COR-L47 (cell line): Measurements from ENCODE around the gene ZFP36.

Experiments
- DNase-seq: peaks from one replicate; lab custom pipeline; 2025; lab: John Stamatoyannopoulos, UW

ZFP36 gene

GRCh38 chr19:39405958-39406655 is 540 bp upstream of the ZFP36 start:
- no peak for DNase-seq

DNA sequence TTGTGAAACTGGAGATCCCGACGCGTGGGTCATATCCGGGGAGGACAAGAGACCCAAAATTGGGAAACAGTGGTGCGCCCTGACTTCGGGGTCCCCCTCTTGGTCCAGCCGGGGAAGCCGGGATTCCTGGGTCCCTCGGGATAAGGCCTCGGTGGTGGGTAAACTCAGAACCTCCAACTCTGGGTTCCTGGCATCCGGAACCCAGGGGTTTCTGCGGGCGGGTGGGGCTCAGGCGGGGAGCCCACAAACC is 688 bp downstream of the ZFP36 start:
- no peak for DNase-seq

DNA sequence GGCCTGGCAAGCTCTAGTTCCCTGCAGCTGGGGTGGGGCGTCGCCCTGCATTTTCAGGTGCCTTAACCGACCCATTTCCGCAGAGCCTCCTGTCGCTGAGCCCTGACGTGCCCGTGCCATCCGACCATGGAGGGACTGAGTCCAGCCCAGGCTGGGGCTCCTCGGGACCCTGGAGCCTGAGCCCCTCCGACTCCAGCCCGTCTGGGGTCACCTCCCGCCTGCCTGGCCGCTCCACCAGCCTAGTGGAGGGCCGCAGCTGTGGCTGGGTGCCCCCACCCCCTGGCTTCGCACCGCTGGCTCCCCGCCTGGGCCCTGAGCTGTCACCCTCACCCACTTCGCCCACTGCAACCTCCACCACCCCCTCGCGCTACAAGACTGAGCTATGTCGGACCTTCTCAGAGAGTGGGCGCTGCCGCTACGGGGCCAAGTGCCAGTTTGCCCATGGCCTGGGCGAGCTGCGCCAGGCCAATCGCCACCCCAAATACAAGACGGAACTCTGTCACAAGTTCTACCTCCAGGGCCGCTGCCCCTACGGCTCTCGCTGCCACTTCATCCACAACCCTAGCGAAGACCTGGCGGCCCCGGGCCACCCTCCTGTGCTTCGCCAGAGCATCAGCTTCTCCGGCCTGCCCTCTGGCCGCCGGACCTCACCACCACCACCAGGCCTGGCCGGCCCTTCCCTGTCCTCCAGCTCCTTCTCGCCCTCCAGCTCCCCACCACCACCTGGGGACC is 1.2 kb downstream of the ZFP36 start:
- DNase-seq = no peak

DNA sequence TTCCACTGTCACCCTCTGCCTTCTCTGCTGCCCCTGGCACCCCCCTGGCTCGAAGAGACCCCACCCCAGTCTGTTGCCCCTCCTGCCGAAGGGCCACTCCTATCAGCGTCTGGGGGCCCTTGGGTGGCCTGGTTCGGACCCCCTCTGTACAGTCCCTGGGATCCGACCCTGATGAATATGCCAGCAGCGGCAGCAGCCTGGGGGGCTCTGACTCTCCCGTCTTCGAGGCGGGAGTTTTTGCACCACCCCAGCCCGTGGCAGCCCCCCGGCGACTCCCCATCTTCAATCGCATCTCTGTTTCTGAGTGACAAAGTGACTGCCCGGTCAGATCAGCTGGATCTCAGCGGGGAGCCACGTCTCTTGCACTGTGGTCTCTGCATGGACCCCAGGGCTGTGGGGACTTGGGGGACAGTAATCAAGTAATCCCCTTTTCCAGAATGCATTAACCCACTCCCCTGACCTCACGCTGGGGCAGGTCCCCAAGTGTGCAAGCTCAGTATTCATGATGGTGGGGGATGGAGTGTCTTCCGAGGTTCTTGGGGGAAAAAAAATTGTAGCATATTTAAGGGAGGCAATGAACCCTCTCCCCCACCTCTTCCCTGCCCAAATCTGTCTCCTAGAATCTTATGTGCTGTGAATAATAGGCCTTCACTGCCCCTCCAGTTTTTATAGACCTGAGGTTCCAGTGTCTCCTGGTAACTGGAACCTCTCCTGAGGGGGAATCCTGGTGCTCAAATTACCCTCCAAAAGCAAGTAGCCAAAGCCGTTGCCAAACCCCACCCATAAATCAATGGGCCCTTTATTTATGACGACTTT is 2.0 kb downstream of the ZFP36 start:
- DNase-seq = no peak

DNA sequence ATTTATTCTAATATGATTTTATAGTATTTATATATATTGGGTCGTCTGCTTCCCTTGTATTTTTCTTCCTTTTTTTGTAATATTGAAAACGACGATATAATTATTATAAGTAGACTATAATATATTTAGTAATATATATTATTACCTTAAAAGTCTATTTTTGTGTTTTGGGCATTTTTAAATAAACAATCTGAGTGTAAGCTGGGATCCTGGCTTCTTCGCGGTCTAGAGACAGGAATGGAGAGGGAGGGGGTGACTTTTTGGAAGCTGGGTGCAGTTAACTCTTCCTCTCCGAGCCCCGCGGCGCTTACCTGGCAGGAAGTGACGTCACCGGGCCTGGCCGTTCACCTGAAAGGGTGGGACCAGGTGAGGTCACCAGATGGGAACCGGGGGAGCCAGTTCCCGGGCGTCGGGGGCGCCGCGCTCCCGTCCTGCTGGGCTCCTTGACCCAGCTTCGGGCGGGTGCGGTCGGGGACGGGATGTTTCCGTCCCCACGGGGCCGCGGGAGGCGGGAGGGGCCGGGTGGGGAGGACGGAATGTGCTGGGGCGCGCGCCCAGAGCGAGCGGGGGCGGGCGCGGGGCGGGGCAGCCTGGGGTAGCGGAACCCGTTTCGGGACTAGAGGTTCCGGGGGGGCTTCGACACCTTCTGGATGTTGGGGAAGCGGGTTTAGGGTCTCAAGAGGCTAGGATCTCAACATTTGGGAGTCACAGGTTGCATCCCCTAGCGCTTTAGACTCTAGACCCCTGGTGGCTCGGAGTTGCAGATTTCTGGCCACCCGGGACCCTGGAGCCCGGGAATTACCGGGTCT is 2.8 kb downstream of the ZFP36 start:
- peak; percentile 93 for DNase-seq

DNA sequence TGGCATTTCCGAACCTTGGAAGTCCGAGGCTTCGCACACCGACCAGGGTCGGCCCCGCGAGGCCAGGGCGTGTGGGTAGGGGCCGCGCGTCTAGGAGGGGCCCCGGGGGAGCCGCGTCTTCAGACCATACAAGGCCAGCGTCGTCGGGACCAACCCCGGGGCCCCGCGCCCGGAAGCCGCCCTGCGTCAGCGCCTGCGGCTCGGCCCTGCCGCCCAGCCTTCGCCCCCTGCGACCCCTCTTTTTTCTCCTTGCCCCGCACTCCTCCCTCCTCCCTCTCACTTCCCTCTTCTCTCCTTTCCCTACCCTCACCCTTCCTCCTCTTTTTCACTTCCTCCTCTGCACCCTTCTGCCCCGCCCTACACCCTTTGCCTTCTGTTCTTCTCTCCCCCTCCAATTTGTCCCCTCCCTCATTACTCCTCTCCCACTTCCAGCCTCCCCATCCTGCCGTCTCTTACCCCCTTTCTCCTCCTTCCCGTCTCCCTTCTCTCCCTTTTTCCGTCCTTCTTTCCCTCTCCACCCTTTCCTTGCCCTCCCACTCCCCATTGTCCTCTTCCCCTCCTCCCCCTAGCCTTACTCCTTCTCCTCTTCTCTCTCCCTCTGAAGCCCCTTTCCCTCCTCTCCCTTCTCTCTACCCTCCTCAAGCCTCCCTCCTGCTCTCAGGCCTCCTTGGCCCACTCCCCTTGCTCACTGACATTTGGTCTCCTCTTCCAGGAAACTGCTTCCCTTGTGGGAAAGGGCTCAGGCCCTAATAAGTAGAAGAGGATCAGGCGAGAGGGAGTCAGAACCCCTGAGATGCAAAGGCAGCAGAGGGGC is 3.6 kb downstream of the ZFP36 start:
- DNase-seq = peak; percentile 15

DNA sequence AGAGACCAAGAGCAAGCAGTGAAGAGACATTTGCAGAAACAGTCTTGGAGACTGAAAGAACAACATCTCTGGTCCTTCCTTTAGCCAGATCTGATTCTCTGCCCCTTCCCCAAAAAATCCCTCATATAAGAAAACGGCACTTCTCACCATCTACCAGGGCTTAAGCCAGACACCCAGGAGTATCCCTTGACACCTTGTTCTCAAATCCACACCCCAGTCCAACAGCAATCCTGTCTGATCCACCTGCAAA is 4.1 kb downstream of the ZFP36 start:
- no peak for DNase-seq

DNA sequence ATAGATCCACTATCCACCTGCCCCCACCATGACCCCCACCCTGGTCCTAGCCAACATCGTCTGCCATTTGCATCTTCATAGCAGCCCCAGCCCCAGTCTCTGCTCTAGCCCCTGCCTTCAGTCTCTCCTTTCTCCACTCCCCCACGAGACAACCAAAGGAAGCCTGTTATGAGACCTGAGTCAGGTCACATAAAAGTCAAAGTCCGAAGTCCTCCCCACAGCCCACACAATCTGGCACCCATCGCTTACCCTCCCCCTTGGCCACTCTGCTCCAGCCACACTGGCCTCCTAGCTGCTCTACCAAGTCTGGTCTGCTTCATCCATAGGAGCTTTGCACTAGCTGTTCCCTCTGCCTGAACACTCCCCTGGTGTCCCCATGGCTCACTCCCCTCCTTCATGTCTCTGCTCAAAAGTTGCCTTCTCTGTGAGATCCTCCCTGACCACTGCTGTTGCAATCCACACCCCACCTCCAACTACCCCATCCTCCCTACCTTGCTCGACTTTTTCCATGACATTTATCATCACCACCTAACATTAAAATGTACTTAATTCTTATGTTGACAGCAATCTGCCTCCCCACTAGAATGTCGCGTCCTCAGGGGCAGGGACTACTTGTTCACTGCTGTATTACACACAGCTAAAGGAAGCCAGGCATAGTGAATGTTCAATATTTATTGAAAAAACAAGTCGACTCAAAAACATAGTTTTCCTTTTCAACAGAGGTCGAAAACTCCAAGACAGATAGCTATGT is 4.6 kb downstream of the ZFP36 start:
- no peak for DNase-seq

- peak; percentile 91 for DNase-seq
These were observed 5.1 kb downstream of the ZFP36 start for GRCh38 chr19:39411832-39412099.

DNA sequence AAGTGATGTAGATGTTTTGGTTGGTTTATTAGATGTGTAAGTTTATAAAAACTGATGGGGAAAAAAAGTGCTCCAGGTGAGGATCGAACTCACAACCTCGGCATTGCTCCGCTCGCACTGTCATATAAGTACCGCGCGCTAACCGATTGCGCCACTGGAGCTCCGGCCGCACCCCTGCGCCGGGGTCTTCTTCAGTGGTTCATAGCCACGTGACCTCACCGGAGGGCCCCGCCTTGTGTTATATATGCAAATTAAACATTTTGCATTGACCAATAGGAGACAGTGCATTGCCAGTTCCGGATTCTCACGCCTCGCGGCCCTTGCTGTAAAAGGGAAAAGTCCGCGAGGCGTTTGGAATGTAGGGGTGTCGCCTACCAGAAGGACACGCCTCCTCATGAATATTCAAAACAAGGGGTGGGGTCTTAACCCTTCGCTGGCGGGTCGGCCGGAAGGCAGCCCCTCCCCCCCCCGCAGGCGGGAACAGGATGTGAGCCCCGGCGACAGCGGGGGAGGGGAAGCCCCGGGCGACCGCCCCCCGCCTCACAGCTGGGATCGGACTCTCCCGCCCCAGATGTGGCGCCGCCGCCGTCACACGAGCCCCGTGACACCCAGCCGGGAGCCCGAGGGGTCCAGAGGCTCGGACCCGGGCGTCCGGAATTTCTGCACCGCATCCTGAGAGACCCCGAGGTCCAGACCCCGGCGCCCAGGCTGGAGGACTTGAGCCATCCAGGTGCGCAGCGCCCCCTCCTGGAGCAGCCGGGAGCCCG is 5.6 kb downstream of the ZFP36 start, which contains the start of gene PLEKHG2:
TSS of gene PLEKHG2 (plus strand) at position 570 of the 767 bp plus-strand sequence. CDS start 1,418 bp downstream, outside the sequence.
- peak; percentile 99 for DNase-seq

GRCh38 chr19:39412867-39413271 is 6.2 kb downstream of the ZFP36 start:
- no peak for DNase-seq

- DNase-seq = peak; percentile 58
These were observed 6.7 kb downstream of the ZFP36 start for GRCh38 chr19:39413272-39413910.

DNA sequence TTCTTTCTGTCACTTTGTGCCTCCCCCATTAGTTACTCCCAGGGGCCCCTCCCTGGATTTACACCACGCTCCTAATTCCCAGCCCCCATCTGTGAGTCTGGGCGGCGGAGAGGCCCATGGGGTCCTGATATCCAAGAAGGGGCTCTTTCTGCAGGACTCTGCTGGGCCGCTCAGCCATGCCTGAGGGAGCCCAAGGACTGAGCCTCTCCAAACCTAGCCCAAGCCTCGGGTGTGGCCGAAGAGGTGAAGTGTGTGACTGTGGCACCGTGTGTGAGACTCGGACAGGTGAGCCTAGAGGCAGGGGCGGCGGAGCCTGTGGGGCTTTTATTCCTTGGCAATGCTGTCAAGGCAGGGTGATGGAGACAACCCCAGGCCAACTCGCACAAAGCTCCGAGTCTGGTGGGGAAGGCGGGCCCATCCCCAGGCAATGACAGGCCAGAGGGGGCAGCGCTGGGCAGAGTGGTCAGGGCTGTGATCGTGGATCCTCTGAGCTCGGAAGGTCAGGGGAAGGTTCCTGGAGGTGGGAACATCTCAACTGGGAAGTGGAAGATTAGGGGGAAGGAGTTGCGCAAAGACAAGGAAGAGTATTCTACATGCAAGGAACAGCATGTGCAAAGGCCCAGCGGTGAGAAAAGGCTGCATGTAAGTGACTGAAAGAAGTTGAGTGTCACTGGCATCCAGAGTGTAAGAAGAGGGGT is 7.4 kb downstream of the ZFP36 start:
- no peak for DNase-seq

GRCh38 chr19:39415111-39416046 is 8.7 kb downstream of the ZFP36 start:
- no peak for DNase-seq

DNA sequence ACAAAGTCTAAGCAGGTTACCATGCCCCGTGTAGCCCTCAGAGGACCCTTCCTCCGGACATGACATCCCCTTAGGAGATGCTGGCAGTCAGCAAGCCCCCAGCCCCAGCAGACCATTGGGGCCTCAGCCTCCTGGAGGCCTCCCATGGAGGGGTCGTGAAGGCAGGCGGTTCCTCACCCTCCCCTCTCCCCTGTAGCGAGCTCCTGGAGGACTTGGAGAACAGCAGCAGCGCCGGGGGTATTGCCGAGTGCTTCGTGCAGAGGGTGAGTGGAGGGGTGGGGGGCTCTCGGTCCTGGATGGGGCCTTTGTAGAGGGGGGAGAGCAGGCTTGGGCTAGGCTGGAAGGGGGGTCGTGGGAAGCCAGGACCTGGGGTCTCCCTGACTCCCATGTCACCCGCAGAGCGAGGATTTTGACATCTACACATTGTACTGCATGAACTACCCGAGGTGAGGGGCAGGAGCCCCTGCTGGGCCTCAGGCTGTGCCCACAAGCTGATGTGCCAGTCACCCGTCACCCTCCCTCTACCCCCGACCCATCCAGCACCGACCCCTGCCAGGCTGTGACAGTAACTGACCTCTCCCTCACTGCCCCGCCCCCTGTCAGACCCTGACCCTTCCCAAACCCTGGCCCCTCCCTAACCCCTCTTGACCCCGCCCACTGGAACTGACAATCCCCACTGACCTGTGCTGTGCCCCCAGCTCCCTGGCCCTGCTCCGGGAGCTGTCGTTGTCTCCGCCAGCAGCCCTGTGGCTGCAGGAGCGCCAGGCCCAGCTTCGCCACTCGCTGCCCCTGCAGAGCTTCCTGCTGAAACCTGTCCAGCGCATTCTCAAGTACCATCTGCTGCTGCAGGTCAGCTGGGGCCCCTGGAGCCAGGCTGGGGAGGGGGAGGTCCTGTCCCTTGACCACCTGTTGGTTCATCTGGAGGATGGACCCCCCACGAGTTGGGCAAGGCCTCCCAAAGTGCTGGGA is 9.8 kb downstream of the ZFP36 start:
- DNase-seq = no peak

GRCh38 chr19:39417463-39418181 is 11.0 kb downstream of the ZFP36 start:
- no peak for DNase-seq
